Measurements from ENCODE around the gene SMARCE1.

GRCh38 chr17:40671282-40671681 lies 23.7 kb upstream of the SMARCE1 start:
- TF ChIP-seq EZH2phosphoT487 (IDR thresholded peaks at IDR 0.05; ENCODE audit: borderline replicate concordance, low read length) = no peak
- no peak for TF ChIP-seq CTCF (IDR thresholded peaks at IDR 0.05; ENCODE audit: low read depth, low read length, poor library complexity, severe bottlenecking)

All from DOHH2 (cell line).